Hepatocyte (in vitro differentiated cells): ENCODE results near the gene KIF5A. TPM values are rescaled to one million over a fixed set of nuclear protein-coding genes. Genes with fewer than 3 reads are reported as not detected.

Experiments used
- DNase-seq: peaks from one replicate; pipeline ENCODE4 v3.0.0-alpha.2; 2016; ENCODE audit warnings: low spot score
- H2AFZ ChIP-seq: fragments of 200-600 bp; sonication (generic); 2 replicates; pipeline ENCODE4 v1.6.0; 2016; ENCODE audit warnings: antibody characterized with exemption, mild to moderate bottlenecking
- H3K27ac ChIP-seq: fragments of 200-600 bp; sonication (generic); 2 replicates; pipeline ENCODE4 v1.5.1; 2016; ENCODE audit warnings: mild to moderate bottlenecking
- H3K27me3 ChIP-seq: fragments of 200-600 bp; sonication (generic); 2 replicates; pipeline ENCODE4 v1.6.1; 2016
- H3K36me3 ChIP-seq: fragments of 200-600 bp; sonication (generic); replicated peaks from 2 replicates; pipeline ENCODE4 v1.5.1; 2016; ENCODE audit warnings: low read depth; ENCODE audit not compliant: insufficient read depth
- H3K4me1 ChIP-seq: fragments of 200-600 bp; sonication (generic); 2 replicates; pipeline ENCODE4 v1.5.1; 2016; ENCODE audit warnings: mild to moderate bottlenecking, moderate library complexity; ENCODE audit not compliant: insufficient read depth
- H3K4me2 ChIP-seq: fragments of 200-600 bp; sonication (generic); 2 replicates; pipeline ENCODE4 v1.6.0; 2016
- H3K4me3 ChIP-seq: fragments of 200-600 bp; sonication (generic); 2 replicates; pipeline ENCODE4 v1.5.1; 2016; ENCODE audit warnings: mild to moderate bottlenecking
- H3K79me2 ChIP-seq: fragments of 200-600 bp; sonication (generic); 2 replicates; pipeline ENCODE4 v1.6.0; 2017; ENCODE audit warnings: mild to moderate bottlenecking
- H3K9me2 ChIP-seq: fragments of 200-600 bp; sonication (generic); replicated peaks from 2 replicates; pipeline ENCODE4 v1.6.0; 2017; ENCODE audit warnings: mild to moderate bottlenecking; ENCODE audit not compliant: insufficient read depth
- H3K9me3 ChIP-seq: fragments of 200-600 bp; sonication (generic); 2 replicates; pipeline ENCODE4 v1.5.1; 2016; ENCODE audit warnings: low read depth, mild to moderate bottlenecking
- H4K20me1 ChIP-seq: fragments of 200-600 bp; sonication (generic); 2 replicates; pipeline ENCODE4 v1.6.0; 2016; ENCODE audit warnings: mild to moderate bottlenecking; ENCODE audit not compliant: insufficient read depth, poor library complexity, severe bottlenecking
- CTCF ChIP-seq: fragments of 200-600 bp; sonication (generic); IDR thresholded peaks from 2 replicates; pipeline ENCODE4 v1.5.1; 2016; ENCODE audit warnings: antibody characterized with exemption, mild to moderate bottlenecking; ENCODE audit not compliant: poor library complexity
- EZH2 ChIP-seq: fragments of 200-600 bp; sonication (generic); IDR thresholded peaks from 2 replicates; pipeline ENCODE4 v1.6.1; 2016; ENCODE audit warnings: antibody characterized with exemption, mild to moderate bottlenecking, borderline replicate concordance
- EZH2phosphoT487 ChIP-seq: fragments of 200-600 bp; sonication (generic); IDR thresholded peaks from one replicate; pipeline ENCODE4 v1.6.1; 2018; ENCODE audit warnings: antibody characterized with exemption, mild to moderate bottlenecking, low read depth, moderate library complexity; ENCODE audit not compliant: unreplicated experiment, severe bottlenecking
- WGBS: methylation state at CpG from one replicate; pipeline ENCODE4 v1.1.6; 2016; ENCODE audit warnings: low lambda C conversion rate; ENCODE audit errors: missing lambda C conversion rate; 5-methylcytosine and 5-hydroxymethylcytosine counted together
- polyA plus RNA-seq: library from polyadenylated mRNA; unstranded; fragments of >200 nt; fragmentation: Nextera tagmentation; extraction: Ambion mirVana; gene quantifications from 2 replicates; pipeline ENCODE4 v1.2.1, GENCODE V29; 2016
- total RNA-seq: library from RNA; depleted of rRNA; stranded (reverse); fragments of >200 nt; gene quantifications from 2 replicates; pipeline ENCODE4 v1.2.3, GENCODE V29; 2014

KIF5A gene
- total and polyA plus RNA-seq, 2 experiments from 2014 or later: 0.03 to 0.18 TPM

- no peak for TF ChIP-seq CTCF
- TF ChIP-seq EZH2: no peak
- no peak for TF ChIP-seq EZH2phosphoT487
- WGBS: 81% methylated on average over 5 of the region's 5 CpGs
- Histone ChIP-seq H2AFZ (no peak overlapping the region), H3K4me3 (no peak overlapping the region), H3K27me3 (peaks cover 96% of the 10 kb centered on the region), H3K9me3 (no peaks in the 10 kb centered on the region), H4K20me1 (no peaks in the 10 kb centered on the region), H3K9me2 (no peaks in the 10 kb centered on the region), H3K4me2 (no peak overlapping the region), H3K4me1 (peaks cover 6% of the 10 kb centered on the region), H3K36me3 (no peaks in the 10 kb centered on the region), H3K79me2 (no peaks in the 10 kb centered on the region), H3K27ac (no peak overlapping the region)
- DNase-seq: no peak
Measured at GRCh38 chr12:57629897-57630471, 80.1 kb downstream of the KIF5A start.

DNA sequence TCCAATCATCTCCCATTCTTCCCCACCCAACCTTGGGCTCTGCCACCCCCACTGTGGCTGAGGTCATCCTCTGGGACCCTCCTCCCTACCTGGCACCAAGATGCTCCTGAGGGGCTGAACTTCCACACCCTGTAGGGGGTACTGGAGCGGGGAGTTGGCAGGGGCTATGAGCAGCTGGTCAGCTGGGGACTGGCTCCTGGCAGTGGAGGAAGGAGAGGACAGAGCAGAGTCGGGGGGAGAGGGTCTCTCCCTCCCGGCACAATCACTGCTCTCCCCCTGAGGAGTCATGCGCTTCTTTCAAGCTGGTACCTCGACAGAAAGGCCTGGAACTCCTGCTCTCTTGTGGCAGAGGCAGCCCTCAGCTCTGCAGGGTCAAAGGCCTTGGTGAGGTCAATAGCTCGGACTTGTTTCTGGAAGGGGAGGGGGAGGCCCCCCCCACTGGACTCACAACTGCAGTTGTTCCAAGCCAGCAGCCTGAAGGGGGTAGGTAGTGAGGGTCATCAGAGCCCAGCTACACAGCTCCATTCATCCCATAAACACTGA lies 81.1 kb downstream of the KIF5A start:
- Histone ChIP-seq H3K36me3 (no peaks in the 10 kb centered on the region), H3K9me3 (no peaks in the 10 kb centered on the region), H3K27me3 (peaks cover 94% of the 10 kb centered on the region), H3K79me2 (no peaks in the 10 kb centered on the region), H3K9me2 (no peaks in the 10 kb centered on the region), H4K20me1 (no peaks in the 10 kb centered on the region), H3K27ac (no peak overlapping the region), H3K4me2 (no peak overlapping the region), H2AFZ (no peak overlapping the region), H3K4me1 (peaks cover 6% of the 10 kb centered on the region), H3K4me3 (no peak overlapping the region)
- TF ChIP-seq CTCF: no peak
- TF ChIP-seq EZH2: no peak
- TF ChIP-seq EZH2phosphoT487: no peak
- no peak for DNase-seq
- WGBS: 70% methylated on average over 6 of the region's 6 CpGs

- 7% methylated on average over 23 of the region's 26 CpGs for WGBS
- TF ChIP-seq EZH2phosphoT487 (no peak), EZH2 (no peak), CTCF (no peak)
- no peaks in the 10 kb centered on the region for H3K9me3 ChIP-seq
- H3K4me2 ChIP-seq: peak overlapping the region; percentile 99
- H3K9me2 ChIP-seq: no peaks in the 10 kb centered on the region
- H3K36me3 ChIP-seq: no peaks in the 10 kb centered on the region
- DNase-seq: no peak
- H2AFZ ChIP-seq: peak overlapping the region; percentile 84
- no peak overlapping the region for H3K4me3 ChIP-seq
- H3K27me3 ChIP-seq: peaks cover 90% of the 10 kb centered on the region
- H3K27ac ChIP-seq: no peak overlapping the region
- H4K20me1 ChIP-seq: no peaks in the 10 kb centered on the region
- no peaks in the 10 kb centered on the region for H3K79me2 ChIP-seq
- H3K4me1 ChIP-seq: peaks cover 6% of the 10 kb centered on the region
Measured at GRCh38 chr12:57631566-57632072, 81.8 kb downstream of the KIF5A start.
